AG09309 (cell line): ENCODE results near the gene ORMDL3.
A peak's percentile ranks its signal among the peaks of the same experiment; 100 is the strongest.

ENCODE experiments used
- DNase-seq: peaks from one replicate; pipeline ENCODE4 v3.0.0-alpha.2; 2010; ENCODE audit warnings: low read depth
- H3K4me3 ChIP-seq: 2 replicates; pipeline ENCODE4 v1.5.1; 2011; ENCODE audit warnings: mild to moderate bottlenecking, low read depth, low read length, moderate library complexity; ENCODE audit not compliant: control insufficient read depth
- TF ChIP-seq, protein P1 (sequence below): IDR thresholded peaks from 2 replicates; pipeline ENCODE4 v1.5.1; 2011; ENCODE audit warnings: mild to moderate bottlenecking, low read depth, low read length, inconsistent platforms; ENCODE audit not compliant: insufficient read depth, control insufficient read depth; ENCODE audit errors: missing control alignments

The ORMDL3 gene

DNA sequence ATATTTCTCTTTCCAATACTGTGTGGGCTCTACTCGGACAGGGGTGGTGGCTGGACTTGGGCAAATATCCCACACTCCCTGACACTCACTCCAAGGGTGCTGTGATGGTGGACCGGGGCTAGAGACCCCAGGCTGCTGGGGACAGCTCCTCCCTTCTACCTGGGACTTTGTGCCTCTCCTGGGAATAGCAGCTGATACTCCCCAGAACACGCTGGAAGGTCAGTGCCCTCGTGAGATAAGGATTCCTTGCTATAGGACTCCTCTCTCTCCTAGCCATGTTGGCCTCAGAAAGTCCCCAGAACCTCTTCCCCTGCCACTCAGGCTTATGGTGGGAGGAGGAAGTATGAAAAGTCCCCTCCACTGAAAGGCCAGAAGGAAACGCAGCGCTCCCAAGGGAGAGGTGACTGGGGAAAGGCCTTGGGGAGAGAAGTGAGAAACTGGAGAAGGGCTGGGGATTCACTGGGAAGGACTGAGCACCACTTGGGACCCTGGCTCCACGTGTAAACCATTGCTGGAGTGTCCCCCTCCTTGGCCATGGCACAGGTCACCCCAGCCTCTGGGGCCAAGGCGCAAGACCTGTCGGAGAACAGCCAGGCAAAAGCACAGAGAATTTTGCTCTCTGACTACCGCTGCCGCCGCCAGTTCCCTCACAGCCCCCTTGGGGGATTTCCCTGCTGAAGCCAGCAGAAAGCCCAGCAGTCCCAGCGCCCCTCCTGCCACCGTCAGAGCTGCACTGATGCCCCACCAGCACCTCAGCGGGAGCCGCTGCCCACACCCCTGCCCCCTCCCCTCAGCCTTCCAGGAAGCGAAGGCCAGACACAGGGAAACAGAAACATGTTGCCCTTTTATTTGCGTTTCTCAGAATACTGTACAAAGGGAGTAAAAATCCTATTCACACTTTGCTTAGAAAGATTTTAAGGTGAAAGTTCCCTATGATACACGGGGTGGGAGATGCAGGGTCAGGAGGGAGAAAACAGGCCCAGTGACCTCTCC, 6.9 kb downstream of the ORMDL3 start:
- DNase-seq = no peak
- no peak overlapping the region for H3K4me3 ChIP-seq
- TF ChIP-seq, protein P1, sequence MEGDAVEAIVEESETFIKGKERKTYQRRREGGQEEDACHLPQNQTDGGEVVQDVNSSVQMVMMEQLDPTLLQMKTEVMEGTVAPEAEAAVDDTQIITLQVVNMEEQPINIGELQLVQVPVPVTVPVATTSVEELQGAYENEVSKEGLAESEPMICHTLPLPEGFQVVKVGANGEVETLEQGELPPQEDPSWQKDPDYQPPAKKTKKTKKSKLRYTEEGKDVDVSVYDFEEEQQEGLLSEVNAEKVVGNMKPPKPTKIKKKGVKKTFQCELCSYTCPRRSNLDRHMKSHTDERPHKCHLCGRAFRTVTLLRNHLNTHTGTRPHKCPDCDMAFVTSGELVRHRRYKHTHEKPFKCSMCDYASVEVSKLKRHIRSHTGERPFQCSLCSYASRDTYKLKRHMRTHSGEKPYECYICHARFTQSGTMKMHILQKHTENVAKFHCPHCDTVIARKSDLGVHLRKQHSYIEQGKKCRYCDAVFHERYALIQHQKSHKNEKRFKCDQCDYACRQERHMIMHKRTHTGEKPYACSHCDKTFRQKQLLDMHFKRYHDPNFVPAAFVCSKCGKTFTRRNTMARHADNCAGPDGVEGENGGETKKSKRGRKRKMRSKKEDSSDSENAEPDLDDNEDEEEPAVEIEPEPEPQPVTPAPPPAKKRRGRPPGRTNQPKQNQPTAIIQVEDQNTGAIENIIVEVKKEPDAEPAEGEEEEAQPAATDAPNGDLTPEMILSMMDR = no peak

DNA sequence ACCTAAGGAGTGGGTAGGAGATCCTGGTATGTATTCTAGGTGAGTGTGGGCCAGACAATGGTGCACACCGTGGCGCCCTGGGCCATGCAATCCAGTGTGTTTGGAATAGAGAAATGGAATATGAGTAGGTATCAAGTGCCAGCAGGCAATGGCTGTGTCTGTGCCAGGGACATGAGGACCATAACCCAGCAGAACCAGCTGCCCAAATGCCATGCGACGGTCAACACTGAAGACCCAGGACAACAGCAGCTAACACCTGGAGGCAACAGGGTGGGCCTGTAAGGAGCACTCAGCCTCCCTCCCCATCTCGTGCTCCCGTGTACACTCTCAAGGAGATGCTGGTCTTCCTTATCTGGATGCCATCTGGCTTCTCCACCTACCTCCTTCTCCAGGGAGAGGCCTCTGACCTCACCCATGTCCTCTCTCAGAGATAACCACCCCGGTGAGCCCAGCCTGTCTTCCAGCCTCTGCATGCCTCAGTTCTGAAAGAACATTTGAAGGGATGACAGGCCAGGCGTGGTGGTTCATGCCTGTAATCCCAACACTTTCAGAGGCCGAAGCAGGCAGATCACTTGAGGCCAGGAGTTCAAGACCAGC, 8.2 kb downstream of the ORMDL3 start:
- TF ChIP-seq, protein P1 = no peak
- DNase-seq = no peak

DNA sequence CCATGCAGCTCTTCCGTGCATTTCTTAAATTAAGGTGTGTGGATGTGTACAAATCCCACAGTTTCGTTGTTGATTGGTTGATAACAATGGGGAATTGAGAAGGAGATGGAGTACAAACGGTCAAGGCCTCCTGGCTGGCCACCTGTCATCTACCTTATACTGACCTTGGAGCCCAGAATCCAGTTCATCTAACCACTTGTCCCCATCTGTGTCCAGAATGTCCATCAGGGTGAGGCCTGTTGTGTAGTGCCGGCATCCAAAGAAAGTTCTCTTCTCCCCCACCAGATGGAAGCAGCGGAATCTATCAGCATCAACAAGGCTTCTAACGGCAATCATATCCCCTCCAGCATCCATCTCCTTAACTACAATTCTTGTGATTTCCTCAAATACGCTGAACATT, 10.5 kb downstream of the ORMDL3 start:
- H3K4me3 ChIP-seq = no peak overlapping the region
- TF ChIP-seq, protein P1 = peak; percentile 23
- no peak for DNase-seq

More for the DNA sequence above, 8.2 kb downstream of the ORMDL3 start:
- H3K4me3 ChIP-seq = no peak overlapping the region

DNA sequence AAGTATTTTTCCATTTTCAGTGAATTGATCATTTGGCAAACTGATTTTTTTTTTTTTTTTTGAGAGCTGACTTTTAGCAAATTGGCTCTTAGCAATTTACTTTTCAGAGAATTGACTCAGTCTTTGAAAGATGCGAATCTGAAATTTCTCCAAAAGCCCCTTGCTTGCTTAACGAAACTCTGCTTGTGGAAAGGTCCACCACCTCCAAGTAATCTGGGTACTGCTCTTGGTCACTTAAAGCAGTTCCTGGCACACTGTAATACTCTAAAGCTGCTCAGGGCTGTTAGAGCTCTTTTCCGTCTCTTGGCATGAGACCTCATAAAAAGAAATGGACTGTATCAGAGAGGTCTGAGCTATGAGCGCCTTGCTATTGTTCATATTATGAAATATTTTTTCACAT, 11.8 kb downstream of the ORMDL3 start:
- DNase-seq = no peak
- TF ChIP-seq, protein P1 = no peak
- H3K4me3 ChIP-seq = no peak overlapping the region

DNA sequence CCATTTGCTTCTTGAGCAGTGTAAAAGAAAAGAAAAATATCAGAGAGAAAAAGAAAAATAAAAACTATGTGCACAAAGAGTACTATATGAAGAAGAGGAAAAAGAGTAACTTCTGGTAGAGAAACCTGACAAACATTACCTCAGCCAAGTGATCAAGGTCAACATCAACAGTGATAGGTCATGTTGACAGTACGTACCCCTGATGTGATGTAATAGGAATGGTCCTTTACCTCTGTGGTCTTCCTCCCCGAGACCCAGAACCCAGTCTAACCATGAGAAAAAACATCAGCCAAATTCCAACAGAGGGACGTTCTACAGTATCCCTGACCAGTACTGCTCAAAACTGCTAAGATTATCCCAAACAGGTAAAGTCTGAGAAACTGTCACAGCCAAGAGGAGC, 13.4 kb downstream of the ORMDL3 start:
- H3K4me3 ChIP-seq = no peak overlapping the region
- TF ChIP-seq, protein P1 = no peak
- DNase-seq = no peak

DNA sequence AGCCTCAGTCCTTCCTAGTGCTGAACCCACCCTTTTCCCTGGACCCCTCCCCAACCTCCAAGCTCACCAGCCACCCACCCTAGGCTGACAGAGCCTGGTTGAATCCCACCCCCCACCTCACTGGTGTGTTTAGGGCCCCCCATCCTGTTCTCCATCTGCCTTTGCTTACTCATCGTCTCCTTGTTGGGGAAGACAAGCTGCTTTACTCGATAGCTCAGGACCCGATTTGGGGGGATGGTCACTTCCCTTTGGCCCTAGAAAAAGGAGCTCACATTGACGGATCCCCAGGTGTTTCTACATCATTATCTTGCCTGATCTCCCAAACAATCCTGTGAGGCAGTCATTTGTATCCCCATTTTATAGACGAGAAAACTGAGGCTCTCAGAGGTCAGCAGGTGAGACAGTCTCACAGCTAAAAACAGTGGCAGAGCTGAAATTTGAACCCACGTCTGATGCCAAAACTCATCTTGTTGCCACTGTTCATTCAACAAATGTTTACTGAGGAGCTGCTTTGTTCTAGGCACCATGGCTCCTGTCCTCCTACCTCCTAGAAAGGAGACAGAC, 18.5 kb downstream of the ORMDL3 start:
- no peak overlapping the region for H3K4me3 ChIP-seq
- no peak for DNase-seq
- TF ChIP-seq, protein P1 = no peak
